CD14-positive monocyte (primary cell): ENCODE data around the gene ZNRF1. TPM values are rescaled to one million over a fixed set of nuclear protein-coding genes. Genes with fewer than 3 reads are reported as not detected.
A peak's percentile ranks its signal among the peaks of the same experiment; 100 is the strongest.

Experiments
- DNase-seq, 3 donors: peaks; one replicate each; pipeline ENCODE4 v3.0.0-alpha.2; 2011 to 2022
- H2AFZ ChIP-seq: 2 replicates; pipeline ENCODE4 v1.6.0; 2012; ENCODE audit warnings: mild to moderate bottlenecking, low read depth, low read length, inconsistent platforms; ENCODE audit not compliant: insufficient read depth, poor library complexity, severe bottlenecking
- H3K27ac ChIP-seq, 2 donors: 1 replicate in 1 of 2; 2 replicates in 1 of 2; pipeline ENCODE4 v1.5.1; 2012 to 2013; ENCODE audit warnings: low read length in 2 of 2, control low read depth in 1 of 2, inconsistent platforms in 1 of 2, low read depth in 1 of 2, mild to moderate bottlenecking in 1 of 2
- H3K27me3 ChIP-seq, 2 donors: one replicate each; pipeline versions ENCODE4 v1.6.0 to v1.6.1; 2011 to 2013; ENCODE audit warnings: low read length in 2 of 2; ENCODE audit not compliant: control insufficient read depth in 2 of 2, insufficient read depth in 2 of 2
- H3K36me3 ChIP-seq, 2 donors: replicated peaks in 1 of 2; 1 replicate in 1 of 2; 2 replicates in 1 of 2; pipeline versions ENCODE4 v1.5.1 to v1.6.1; 2012 to 2013; ENCODE audit warnings: low read length in 2 of 2, control low read depth in 1 of 2, inconsistent platforms in 1 of 2, mild to moderate bottlenecking in 1 of 2; ENCODE audit not compliant: insufficient read depth in 2 of 2, control insufficient read depth in 1 of 2
- H3K4me1 ChIP-seq, 2 donors: 1 replicate in 1 of 2; 2 replicates in 1 of 2; pipeline versions ENCODE4 v1.5.1 to v1.6.1; 2012 to 2013; ENCODE audit warnings: low read length in 2 of 2, control low read depth in 1 of 2, inconsistent platforms in 1 of 2, mild to moderate bottlenecking in 1 of 2, moderate library complexity in 1 of 2; ENCODE audit not compliant: insufficient read depth in 2 of 2, control insufficient read depth in 1 of 2
- H3K4me2 ChIP-seq: replicated peaks from 2 replicates; pipeline ENCODE3; 2012; ENCODE audit warnings: low read length, moderate library complexity, mild to moderate bottlenecking; ENCODE audit not compliant: poor library complexity, severe bottlenecking; ENCODE audit errors: extremely low read depth
- H3K4me3 ChIP-seq, 3 experiments: fragments of 200-600 bp in 1 of 3; sonication (generic) in 1 of 3; replicated peaks in 1 of 3; 1 replicate in 2 of 3; 2 replicates in 1 of 3; pipeline ENCODE4 v1.5.1; 2011 to 2013; ENCODE audit warnings: low read length in 3 of 3, mild to moderate bottlenecking in 3 of 3, control low read depth in 2 of 3, low read depth in 2 of 3, inconsistent platforms in 1 of 3, moderate library complexity in 1 of 3
- H3K79me2 ChIP-seq: 2 replicates; pipeline ENCODE4 v1.6.0; 2012; ENCODE audit warnings: mild to moderate bottlenecking, control low read depth, inconsistent platforms, low read length, moderate library complexity; ENCODE audit not compliant: insufficient read depth
- H3K9ac ChIP-seq: 2 replicates; pipeline ENCODE4 v1.6.0; 2017; ENCODE audit warnings: low read length, mild to moderate bottlenecking; ENCODE audit not compliant: insufficient read depth, poor library complexity, severe bottlenecking
- H3K9me3 ChIP-seq, 2 donors: replicated peaks in 1 of 2; 1 replicate in 1 of 2; 2 replicates in 1 of 2; pipeline versions ENCODE4 v1.5.1 to v1.6.1; 2012 to 2013; ENCODE audit warnings: low read length in 2 of 2, control low read depth in 1 of 2; ENCODE audit not compliant: control insufficient read depth in 1 of 2, insufficient read depth in 1 of 2
- H4K20me1 ChIP-seq: 2 replicates; pipeline ENCODE4 v1.6.0; 2012; ENCODE audit warnings: mild to moderate bottlenecking, low read length, control low read depth, moderate library complexity; ENCODE audit not compliant: insufficient read depth
- H3K27ac Mint-ChIP-seq, 7 donors: one replicate each; pipeline ENCODE4 v1.8.0; 2020; ENCODE audit warnings: mild to moderate bottlenecking in 7 of 7, mixed read lengths in 7 of 7, moderate library complexity in 6 of 7, inconsistent platforms in 2 of 7
- H3K27me3 Mint-ChIP-seq, 3 donors: one replicate each; pipeline ENCODE4 v1.8.0; 2021 to 2022; ENCODE audit warnings: low read depth in 3 of 3, mild to moderate bottlenecking in 3 of 3, mixed read lengths in 3 of 3, moderate library complexity in 3 of 3, inconsistent platforms in 1 of 3
- H3K36me3 Mint-ChIP-seq, 2 donors: one replicate each; pipeline ENCODE4 v1.8.0; 2020; ENCODE audit warnings: mixed read lengths in 2 of 2, inconsistent platforms in 1 of 2, mild to moderate bottlenecking in 1 of 2
- H3K4me1 Mint-ChIP-seq: one replicate; pipeline ENCODE4 v1.8.0; 2020; ENCODE audit warnings: mild to moderate bottlenecking, mixed read lengths
- H3K4me3 Mint-ChIP-seq, 2 donors: one replicate each; pipeline ENCODE4 v1.8.0; 2020; ENCODE audit warnings: mild to moderate bottlenecking in 2 of 2, mixed read lengths in 2 of 2, moderate library complexity in 1 of 2
- H3K9me3 Mint-ChIP-seq, 7 donors: one replicate each; pipeline ENCODE4 v1.8.0; 2020 to 2022; ENCODE audit warnings: mixed read lengths in 7 of 7, mild to moderate bottlenecking in 6 of 7, moderate library complexity in 6 of 7, inconsistent platforms in 2 of 7
- CTCF ChIP-seq: fragments of 200-600 bp; IDR thresholded peaks from one replicate; pipeline ENCODE4 v1.8.0; 2022; ENCODE audit warnings: antibody characterized with exemption, mild to moderate bottlenecking
- WGBS: methylation state at CpG from one replicate; pipeline ENCODE4 v1.1.5; 2013; ENCODE audit warnings: missing lambda C conversion rate; ENCODE audit not compliant: insufficient coverage; 5-methylcytosine and 5-hydroxymethylcytosine counted together
- intact Hi-C, 2 donors: fragments of 100-400 bp; cut with micrococcal nuclease; formaldehyde crosslinking; loops; one replicate each; pipeline versions ENCODE4 v1.15.0 to v1.15.1; 2023
- polyA plus RNA-seq, 3 donors: library from polyadenylated mRNA; depleted of rRNA in 1 of 3; unstranded in 2 of 3; stranded (reverse) in 1 of 3; fragments of 300-500 nt in 2 of 3; fragments of >200 nt in 1 of 3; fragmentation: Illumina TruSeq in 2 of 3; gene quantifications; 1 replicate in 2 of 3; 2 replicates in 1 of 3; pipeline ENCODE4 v1.2.3, GENCODE V29; 2012 to 2021

ZNRF1 gene
- polyA plus RNA-seq, 3 donors: 1.9 to 5.3 (median 4.3) TPM

DNA sequence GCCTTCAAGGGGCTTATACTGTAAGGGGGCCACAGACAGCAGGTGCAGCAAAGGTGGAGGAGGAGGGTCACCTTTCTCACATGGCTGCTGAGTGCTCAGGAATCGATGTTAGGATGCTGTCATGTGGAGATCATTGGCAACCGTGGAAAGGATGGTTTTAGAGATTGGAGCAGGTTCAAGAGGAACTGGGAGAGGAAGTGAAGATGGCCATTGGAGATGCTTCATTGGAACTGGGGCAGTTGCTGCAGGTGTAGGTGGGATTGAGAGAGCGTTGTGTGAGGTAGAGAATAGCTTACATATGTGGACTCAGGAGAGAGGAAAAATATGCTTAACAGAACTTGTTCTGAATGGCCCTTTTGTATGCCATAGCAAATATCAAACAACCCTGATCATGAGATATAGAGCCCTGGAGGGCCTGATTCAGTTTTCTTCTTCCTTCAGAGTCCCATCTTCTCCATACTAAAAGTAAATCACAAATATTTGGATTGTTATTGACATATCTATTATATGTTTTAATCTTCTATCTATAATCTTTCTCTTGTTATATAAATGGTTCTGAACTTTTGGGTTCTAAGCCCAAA is 77.0 kb downstream of the ZNRF1 start:
- Histone ChIP-seq H3K4me3 (peak overlapping the region in 1 of 3 experiments; percentile 49), H3K4me1 (peaks cover 24 to 29% of the 10 kb centered on the region in 2 donors), H3K27me3 (no peaks in the 10 kb centered on the region), H2AFZ (no peak overlapping the region), H3K9me3 (no peaks in the 10 kb centered on the region), H3K9ac (no peak overlapping the region), H3K27ac (no peak overlapping the region), H3K79me2 (peaks cover 59% of the 10 kb centered on the region), H4K20me1 (peaks cover 8% of the 10 kb centered on the region), H3K36me3 (no peaks in the 10 kb centered on the region), H3K4me2 (peak overlapping the region; percentile 13)
- TF ChIP-seq CTCF: no peak
- WGBS: 0% methylated on average over 2 of the region's 3 CpGs
- Mint-ChIP-seq H3K36me3 (no peaks in the 10 kb centered on the region), H3K4me1 (peaks cover 45% of the 10 kb centered on the region), H3K27ac (peak overlapping the region in 2 of 7 donors; percentile 38 to 42), H3K27me3 (peaks cover 0 to 3% (median 0%) of the 10 kb centered on the region in 3 donors), H3K9me3 (peaks cover 0 to 3% (median 0%) of the 10 kb centered on the region in 7 donors), H3K4me3 (peak overlapping the region in 1 of 2 donors; percentile 71)
- DNase-seq: no peak
- intact Hi-C loops: no loop called here

GRCh38 chr16:75078886-75079285 is 80.1 kb downstream of the ZNRF1 start:
- H3K36me3 Mint-ChIP-seq: peaks cover 0 to 2% of the 10 kb centered on the region in 2 donors
- 100% methylated on average over 6 of the region's 8 CpGs for WGBS
- Histone ChIP-seq H3K9me3 (no peaks in the 10 kb centered on the region), H3K27me3 (no peaks in the 10 kb centered on the region), H3K9ac (no peak overlapping the region), H4K20me1 (peaks cover 8% of the 10 kb centered on the region), H3K4me1 (peaks cover 23 to 28% of the 10 kb centered on the region in 2 donors), H3K4me2 (no peak overlapping the region), H3K27ac (no peak overlapping the region), H3K36me3 (no peaks in the 10 kb centered on the region), H3K4me3 (no peak overlapping the region), H2AFZ (no peak overlapping the region), H3K79me2 (peaks cover 49% of the 10 kb centered on the region)
- peaks cover 0 to 2% (median 0%) of the 10 kb centered on the region in 7 donors for H3K9me3 Mint-ChIP-seq
- no peak overlapping the region for H3K27ac Mint-ChIP-seq
- H3K4me1 Mint-ChIP-seq: peaks cover 45% of the 10 kb centered on the region
- intact Hi-C loops: no loop called here
- DNase-seq: no peak
- TF ChIP-seq CTCF: no peak
- H3K27me3 Mint-ChIP-seq: peaks cover 0 to 3% (median 2%) of the 10 kb centered on the region in 3 donors
- H3K4me3 Mint-ChIP-seq: no peak overlapping the region
